Stimulated activated naive CD4-positive, alpha-beta T cell (primary cell): ENCODE data around the gene FUT6.
"Not testable (repeated sequence)": the region's sequence is repeated elsewhere in the genome, so short reads cannot be mapped to it uniquely, and the experiment has no call there.

Source experiments
- DNase-seq, 6 experiments: peaks; one replicate each; lab custom pipeline; 2025; lab: John Stamatoyannopoulos, UW

Gene FUT6

GRCh38 chr19:5857203-5858081, 17.9 kb upstream of the FUT6 start:
- DNase-seq: no peak

- not testable (repeated sequence) for DNase-seq
Measured at GRCh38 chr19:5855151-5855550, 15.6 kb upstream of the FUT6 start.

DNA sequence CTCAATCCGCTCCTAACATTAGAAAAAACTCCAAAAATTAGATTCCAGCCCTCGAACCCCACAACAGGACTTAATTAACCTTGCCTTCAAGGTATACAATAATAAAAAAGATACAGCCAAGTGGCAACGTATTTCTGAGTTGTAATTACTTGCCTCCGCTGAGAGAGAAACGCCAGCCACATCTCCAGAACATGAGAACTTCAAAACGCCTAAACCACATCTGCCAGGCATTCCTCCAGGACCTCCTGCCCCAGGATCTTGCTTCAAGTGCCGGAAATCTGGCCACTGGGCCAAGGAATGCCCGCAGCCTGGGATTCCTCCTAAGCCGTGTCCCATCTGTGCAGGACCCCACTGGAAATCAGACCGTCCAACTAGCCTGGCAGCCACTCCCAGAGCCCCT, 14.6 kb upstream of the FUT6 start:
- DNase-seq: not testable (repeated sequence)

DNA sequence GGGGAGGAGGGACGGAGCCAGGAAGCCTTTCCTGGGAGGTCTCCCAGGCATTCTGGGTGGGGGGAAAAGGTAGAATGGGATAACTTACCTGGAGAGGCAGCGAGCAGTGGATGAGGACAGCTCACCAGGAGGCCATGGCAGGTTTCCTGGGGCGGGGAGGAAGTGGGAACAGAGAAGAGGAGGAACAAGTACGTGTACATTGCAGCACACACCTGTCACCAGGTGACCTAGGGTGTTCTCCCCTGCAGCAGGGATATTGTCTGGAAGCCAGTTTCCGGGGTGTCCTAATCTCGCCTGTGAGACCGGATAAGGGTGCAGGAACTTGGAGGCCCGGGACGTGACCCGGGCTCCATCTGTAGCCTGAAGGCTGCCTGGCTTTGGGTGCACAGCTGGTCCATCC, 11.8 kb upstream of the FUT6 start, which contains the start of gene FUT3:
Gene FUT3 (minus strand): TSS at position 148 of the 400 bp plus-strand sequence.
- no peak for DNase-seq

DNA sequence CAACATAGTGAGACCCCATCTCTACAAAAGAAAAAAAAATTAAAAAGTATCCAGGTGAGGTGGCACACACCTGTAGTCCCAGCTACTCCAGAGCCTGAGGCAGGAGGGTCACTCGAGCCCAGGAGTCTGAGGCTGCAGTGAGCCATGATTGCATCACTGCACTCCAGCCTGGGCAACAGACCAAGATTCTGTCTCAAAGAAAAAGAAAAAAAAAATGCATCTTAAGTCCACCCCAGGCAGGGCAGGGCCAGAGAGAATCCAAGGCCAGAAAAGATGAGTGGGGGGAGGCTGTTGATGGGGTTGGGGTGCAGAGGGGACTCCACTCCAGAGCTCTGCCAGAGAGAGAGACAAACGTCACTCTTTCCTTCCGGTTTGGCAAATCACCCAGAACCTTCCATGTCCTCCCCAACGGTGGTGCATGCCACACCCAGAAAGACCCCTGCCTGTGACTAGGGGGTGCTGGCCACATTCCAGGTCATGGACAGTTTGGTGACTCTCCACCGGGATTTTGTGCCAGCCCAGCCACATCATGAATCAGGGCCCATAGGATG, 11.3 kb upstream of the FUT6 start:
- no peak for DNase-seq

DNA sequence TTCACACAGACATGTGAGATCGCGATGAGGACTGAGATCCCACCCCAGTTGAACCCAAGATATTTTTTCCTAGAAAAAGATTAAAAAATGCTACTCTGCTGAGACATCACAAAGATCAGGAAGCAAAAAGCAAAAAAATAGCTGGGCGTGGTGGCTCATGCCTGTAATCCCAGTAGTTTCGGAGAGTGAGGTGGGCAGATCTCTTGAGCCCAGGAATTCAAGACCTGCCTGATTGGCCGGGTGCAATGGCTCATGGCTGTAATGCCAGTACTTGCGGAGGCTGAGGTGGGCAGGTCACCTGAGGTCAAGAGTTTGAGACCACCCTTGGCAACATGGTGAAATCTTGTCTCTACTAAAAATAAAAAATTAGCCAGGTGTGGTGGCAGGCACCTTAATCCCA, 10.7 kb upstream of the FUT6 start:
- DNase-seq: no peak

DNA sequence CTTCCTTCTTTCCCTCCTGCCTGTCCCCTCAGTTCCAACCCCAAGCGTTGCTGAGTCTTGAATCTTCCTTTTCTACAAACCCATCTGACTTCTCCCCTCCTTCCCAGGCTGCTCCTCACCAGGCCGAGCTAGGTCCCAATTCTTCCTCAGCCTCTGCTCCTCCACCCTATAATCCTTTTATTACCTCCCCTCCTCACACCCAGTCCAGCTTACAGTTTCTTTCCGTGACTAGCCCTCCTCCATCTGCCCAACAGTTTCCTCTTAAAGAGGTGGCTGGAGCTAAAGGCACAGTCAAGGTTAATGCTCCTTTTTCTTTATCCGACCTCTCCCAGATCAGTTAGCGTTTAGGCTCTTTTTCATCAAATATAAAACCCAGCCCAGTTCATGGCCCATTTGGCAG, 9.1 kb upstream of the FUT6 start:
- DNase-seq: not testable (repeated sequence)

DNA sequence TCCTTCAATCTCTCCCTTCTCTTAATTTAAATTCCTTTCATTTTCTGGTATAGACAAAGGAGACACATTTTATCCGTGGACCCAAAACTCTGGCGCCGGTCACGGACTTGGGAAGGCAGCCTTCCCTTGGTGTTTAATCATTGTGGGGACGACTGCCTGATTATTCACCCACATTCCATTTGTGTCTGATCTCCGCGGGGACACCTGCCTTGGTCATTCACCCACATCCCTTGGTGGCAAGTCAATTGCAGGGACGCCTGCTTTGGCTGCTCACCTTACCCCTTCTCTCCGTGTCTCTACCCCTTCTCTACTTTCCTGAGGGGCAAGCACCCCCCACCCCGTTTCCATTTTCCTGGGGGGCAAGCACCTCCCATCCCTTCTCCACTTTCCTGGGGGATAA, 8.3 kb upstream of the FUT6 start:
- DNase-seq: not testable (repeated sequence)

DNA sequence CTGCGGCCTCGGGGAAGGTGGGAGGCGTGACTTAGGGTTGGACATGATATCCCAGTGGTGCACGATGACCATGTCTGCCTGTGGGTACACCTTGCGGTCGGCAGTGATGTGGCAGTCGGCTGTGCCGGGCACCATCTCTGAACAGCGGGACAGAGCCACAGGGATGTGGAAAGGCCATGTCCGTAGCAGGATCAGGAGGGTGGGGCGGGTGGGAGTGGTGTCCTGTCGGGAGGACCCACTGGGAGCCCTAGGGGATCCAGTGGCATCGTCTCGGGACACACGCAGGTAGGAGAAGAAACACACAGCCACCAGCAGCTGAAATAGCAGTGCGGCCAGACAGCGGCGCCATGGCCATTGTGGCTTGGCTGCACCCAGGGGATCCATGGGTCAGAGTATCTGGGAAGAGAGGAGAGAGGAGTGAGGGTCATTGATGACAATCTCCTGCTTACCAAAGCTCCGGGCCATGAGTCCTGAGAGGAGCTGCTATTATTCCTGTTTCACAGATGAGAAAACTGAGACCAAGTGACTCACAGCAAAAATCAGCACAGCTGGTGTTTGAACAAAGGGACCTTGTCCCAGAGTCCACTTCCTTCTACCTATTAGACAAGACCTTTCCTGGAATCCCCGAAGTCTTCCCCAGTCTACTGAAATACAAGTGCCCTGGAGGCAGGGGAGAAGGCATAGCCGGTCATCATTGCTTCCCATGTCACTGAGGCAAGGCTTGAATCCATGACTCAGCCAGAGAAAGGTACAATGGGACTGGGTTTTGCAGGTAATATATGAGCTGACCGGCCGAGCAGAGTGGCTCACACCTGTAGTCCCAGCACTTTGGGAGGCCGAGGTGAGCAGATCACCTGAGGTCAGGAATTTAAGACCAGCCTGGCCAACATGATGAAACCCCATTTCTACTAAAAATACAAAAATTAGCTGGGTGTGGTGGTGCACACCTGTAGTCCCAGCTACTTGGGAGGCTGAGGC, 5.2 kb upstream of the FUT6 start:
- DNase-seq: no peak

GRCh38 chr19:5843295-5843927, 3.9 kb upstream of the FUT6 start:
- DNase-seq: no peak

DNA sequence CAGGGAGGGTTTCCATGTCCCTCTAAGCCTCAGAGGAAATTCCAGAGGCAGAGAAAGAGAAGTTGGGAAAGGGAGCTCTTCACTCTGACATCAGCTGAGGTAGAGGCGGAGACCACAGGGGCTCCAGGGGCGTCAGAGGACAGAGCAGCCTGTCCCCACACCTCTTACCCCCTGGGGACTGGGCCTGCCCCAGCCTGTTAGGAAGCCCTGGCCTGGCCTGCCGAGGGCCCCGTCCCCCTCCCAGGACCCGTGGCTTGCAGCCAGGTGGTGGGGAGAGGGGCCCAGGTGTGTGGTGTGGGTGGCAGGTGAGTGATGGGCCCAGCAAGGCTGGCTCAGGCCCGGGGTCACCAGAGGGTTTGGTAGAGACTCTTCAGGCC, 2.2 kb upstream of the FUT6 start:
- not testable (repeated sequence) for DNase-seq

DNA sequence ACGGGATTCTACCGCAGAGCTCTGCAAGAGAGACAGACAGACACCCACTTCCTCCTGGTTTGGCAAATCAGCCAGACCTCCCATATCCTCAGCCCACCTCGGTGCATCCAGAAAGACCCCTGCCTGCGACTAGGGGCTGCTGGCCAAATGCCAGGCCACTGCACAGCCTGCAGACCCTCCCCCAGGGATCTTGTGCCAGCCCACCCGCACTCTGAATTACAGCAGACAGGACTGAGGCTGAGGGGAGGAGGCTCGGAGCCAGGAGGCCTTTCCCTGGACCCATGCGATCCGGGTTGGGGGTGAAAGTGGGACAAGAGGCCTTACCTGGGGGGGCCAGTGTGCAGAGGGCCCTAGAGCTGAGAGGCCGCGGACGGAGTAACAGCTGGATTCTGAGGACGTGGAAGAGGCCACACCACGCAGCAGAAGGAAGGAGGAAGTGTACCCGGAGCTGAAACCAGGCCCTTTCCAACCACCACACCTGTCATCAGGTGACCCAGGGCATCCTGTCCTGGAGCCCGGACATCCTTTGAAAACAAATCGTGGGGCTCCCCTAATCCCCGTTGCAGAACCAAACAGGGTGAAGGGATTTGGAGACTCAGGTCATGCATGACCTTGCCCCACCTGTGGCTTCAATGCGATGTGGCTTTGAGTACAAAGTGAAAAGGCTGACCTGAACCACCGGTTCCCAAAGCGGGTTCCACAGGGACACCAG, 993 bp downstream of the FUT6 start:
- no peak for DNase-seq

GRCh38 chr19:5837761-5838352, 1.6 kb downstream of the FUT6 start:
- no peak for DNase-seq

DNA sequence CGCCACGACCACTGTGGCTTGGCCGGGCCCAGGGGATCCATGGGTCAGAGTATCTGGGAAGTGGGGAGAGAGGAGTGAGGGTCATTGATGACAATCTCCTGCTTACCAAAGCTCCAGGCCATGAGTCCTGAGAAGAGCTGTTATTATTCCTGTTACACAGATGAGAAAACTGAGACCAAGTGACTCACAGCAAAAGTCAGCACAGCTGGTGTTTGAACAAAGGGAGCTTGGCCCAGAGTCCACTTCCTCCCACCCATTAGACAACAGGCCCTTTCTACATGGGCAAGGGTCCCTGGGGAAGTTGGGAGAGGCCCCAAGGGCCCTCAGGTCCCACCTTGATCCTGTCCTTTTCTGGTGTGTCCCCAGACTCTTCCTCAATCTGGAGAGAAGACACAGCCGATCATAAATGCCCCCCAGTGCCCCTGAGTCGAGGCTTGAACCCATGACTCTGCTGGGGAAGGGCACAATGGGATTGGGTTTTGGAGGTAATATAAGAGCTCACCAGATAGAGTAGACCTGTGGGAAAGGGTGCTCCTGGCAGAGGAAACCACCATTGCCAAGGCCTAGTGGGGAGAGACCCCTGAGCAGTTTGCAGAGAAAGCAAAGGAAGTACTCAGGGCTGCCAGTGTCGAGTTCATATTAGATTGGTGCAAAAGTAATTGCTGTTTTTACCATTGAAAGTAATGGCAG, 6.8 kb downstream of the FUT6 start:
- DNase-seq: no peak

GRCh38 chr19:5832061-5832460, 7.4 kb downstream of the FUT6 start:
- no peak for DNase-seq

- DNase-seq: no peak
Measured at GRCh38 chr19:5831159-5831558, 8.3 kb downstream of the FUT6 start.

DNA sequence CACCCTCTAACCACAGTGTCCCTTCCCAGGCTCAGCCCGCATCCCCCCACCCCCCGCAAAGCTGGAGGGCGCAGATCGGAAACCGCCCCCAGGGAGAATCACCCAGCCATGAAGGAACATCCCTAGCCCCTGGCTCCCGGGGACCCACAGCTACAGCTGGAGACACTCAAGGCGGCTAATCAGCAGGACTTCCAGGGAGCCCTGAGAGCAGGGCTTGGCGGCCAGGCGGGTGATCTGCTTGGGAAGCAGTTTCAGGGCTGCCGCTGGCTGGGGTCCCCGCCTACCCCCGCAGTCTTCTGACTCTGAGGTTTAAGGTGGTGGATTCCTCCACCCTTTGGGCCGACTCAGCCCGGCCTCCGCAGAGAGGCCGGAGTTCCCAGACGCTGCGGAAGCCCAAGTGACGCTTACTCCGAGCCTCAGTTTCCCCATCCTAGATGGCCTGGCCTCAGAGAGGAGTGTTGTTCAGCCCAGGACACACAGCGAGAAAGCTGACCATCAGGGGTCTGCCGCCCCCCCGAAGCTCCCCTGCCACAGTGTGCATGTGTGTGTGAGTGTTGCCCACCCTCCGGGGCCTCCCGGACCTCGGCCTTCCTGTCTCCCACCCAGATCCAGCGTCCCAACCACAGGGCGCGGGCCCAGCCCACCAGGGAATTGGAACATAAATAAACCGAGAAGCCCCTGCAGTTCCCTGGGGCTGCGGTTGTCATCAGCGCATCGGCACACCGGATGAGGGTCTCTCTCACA, 9.8 kb downstream of the FUT6 start:
- no peak for DNase-seq

DNA sequence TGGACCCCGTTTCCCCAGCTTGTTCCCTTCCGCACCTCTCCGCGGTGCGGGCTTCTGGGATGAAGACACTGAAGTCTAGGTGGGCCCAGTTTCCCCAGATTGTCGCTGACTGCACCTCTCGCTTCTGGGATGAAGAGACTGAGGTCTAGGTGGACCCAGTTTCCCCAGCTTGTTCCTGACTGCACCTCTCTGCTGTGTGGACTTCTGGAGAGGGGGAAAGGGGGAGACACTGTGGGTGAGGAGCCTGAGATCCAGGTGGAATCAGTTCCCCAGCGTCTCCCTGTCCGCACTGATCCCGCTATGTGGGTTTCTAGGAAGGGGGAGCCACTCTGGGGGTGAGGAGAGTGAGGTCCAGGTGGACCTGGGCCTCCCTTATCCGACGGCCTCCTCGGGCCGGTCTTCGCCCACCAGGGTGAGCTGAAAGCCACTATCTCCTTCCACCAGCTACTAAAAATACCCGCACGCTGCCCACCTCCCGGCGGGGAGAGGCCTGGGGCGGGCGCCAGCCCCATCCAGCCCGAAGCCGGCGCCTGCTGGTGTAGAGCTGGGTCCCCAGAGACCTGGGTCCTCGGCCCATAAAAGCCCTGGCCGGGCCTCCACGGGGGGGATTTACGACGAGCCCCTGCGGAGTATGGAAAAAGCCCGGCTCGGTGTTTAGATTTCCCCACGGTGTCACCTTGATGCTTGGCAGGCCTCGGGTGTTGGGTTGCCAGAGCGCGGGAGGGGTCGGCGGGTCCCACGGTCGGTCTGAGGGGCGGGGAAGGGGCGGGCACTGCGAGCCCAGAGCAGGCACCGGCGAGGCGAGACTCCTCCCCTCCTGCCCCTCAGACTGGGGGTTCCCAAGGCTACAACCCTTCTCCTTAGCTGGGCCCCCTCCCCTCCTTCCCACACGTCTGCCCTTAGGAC, 10.6 kb downstream of the FUT6 start:
- DNase-seq: peak in 3 of 6 experiments; percentile 6 to 31 (median 8)
